ENCODE measurements around the gene KIF1A.

Gene KIF1A

GRCh38 chr2:240719676-240720545 is 100.1 kb downstream of the KIF1A start:
- DNase-seq (ENCODE audit: low read depth in 2 of 2) = no peak

GRCh38 chr2:240718896-240719490 is 101.0 kb downstream of the KIF1A start:
- no peak for DNase-seq (ENCODE audit: low read depth in 2 of 2)

DNA sequence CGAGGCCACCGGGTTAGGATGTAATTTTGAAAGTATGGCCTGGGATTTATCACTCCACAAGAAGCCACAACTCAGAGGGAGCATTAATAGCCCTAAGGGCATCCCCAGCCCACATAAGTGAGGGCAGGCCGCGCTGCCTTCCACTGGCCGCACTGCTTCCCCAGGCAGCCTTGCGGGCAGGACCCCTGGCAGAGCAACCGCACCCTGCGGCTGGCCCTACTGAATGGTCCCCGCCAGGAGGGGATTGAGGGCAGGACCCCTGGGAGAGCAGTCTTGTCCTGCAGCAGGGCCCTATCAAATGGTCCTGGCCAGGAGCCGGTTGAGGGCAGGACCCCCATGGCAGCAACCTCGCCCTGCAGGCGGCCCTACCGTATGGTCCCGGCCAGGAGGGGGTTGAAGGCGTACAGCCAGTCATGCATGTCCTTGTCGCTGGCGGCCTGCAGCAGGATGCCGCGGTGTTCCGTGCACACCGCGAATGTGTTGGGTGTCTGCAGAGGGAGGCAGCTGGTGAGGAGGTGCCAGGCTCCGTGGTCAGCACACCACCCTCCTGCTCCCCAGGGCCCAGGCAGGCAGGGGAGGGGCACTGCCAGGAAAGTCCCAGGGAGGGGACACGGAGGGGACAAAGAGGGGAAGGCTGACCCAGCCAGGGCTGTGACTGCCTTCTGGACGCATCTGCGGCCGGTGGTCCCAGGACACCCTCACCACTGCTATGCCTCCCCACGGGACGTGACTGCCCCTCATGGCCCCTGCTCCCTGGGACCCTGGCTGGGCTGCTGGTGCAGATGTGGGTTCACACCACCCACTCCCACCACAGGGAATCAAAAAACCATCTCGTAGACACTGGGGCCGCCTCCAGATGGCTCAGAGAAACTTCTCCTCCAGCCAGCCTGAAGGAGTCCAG is 102.1 kb downstream of the KIF1A start:
- no peak for DNase-seq (ENCODE audit: low read depth in 2 of 2)

DNA sequence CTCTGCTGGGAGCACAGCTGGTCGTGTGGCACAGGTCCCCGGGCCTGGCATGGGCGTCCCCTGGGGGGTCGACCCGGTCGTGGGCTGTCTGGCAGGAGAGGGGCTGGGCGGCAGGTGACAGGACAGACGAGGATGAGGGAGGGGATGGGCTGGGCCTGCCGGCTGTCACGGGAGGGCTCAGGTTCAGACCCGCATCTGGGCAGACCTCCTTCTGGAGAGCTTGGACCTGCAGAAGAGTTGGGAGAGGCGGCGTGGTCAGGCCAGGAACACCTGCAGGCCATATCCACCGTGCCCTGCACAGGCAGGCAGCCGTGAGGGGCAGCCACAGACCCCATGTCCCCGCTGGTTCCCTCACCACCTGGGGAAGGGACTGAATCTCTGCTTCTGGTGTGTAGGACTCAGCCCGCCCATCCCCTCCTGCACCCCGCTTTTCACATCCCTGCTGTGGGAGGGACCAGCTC is 102.8 kb downstream of the KIF1A start:
- no peak for DNase-seq (ENCODE audit: low read depth in 2 of 2)

DNA sequence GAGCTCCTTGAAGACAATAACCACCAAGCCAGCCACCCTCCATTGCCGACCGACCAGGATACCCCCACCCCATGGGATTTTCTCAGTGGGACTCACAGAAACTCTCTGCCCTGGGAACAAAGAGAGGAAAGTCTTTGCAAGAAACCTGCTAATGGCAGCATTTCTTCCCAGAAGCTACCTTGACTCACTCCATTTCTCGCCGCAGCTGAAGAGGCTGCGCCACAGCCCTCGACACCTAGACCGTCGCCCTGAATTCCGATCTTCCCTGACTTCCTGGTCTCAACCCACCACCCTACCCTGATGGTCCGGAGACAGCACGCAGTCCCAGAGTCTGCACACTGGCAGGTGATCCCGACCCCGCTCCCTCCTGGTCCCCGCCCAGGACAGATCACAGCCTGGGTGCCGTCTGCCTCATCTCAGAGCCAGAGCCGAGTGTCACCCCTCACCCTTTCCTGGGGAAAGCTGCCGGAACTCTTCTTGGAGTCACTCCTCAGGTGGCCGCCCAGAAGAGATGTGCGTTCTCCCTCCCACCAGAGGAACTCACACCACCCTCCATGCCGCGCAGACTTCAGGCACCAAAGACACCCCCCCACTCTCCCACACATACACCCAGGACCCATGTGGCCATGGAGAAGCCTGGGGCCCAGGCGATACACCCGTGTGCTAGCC is 103.8 kb downstream of the KIF1A start:
- no peak for DNase-seq (ENCODE audit: low read depth in 2 of 2)

DNA sequence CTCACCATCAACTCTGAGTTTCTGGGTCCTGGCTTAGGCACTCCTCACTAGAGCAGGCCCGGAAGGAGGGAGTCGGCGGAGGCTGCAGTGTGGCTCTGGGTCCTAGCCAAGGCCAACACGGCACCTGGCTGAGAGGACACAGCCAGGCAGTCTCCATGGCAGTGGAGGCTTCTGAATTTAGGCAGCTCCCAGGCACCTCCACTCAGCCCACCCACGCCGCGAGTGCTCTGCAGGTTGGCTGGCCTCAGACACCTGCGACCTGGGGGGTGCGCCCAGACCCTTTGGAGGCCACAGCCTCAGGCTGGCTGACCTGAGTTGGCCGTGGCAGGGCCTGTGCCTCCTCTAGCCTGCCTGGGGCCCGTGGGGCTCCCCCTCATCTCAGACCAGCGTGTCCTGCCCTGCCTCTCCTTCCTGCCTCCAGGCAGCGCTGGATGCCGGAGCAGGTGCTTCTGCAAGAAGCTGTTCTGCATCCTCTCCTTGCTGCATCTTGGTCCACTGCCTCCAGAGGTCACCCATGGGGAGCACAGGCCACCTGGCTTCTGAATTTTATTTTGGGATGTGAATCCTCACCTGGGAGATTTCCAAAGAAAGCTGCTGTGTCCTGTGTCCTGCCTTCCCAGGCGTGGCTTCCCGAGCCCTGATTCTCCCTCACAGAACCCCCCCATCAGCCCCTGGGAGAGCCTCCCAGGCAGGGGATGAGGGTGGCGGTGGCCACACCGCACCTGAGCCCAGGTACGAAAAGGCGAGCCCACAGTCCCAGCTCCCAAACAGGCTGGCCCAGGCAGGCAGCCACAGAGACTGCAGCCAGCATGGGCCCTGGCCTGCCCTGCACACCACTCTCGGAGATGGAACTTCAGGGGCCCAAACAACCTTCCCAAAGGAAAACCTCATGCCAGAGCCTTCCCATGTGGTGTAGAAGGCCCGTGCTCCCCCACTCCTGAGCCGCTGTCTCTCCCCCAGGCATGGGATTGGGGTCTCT is 105.0 kb downstream of the KIF1A start:
- no peak for DNase-seq (ENCODE audit: low read depth in 2 of 2)

- DNase-seq (ENCODE audit: low read depth in 2 of 2) = no peak
Measured at GRCh38 chr2:240713928-240714746, 105.9 kb downstream of the KIF1A start.

DNA sequence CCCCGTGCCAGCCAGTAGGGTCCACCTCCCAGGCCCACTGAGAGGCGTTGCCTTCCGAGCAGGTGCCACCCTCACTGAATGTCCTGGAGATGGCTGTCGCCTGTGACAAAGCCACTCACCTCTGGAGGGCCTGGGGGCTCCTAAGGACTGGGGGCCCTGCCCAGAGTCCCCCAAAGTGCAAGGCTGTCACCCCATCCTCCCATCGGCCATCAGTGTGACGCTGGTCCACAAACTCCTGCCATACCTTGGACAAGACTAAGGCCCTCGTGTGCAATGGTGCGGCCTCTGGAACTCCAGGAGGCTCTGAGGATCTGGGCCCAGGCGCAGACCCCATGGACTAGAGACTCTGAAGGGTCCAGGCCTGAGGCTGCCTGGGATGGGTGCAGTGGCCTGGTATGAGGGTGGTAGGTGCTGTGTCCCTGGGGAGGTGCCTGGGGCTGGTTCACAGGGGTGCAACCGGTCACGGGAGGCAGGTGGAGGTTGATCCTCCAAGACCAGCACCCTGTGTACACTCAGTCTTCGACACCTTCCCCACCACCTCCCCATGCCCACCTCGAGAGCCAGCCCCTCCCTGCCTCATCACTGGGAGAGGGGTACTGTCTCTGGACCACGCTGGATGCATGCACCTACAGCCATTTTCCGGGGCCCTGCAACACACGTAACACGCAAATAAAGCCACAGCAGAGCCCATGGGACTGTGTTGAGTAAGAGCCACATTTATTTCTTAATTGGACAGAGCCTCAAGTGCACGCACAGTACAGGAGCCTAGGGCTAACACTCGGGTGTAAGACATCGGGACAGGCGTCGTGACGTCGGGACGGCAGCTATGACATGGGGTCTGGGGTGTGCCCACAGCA is 106.7 kb downstream of the KIF1A start:
- DNase-seq (ENCODE audit: low read depth in 2 of 2) = no peak

DNA sequence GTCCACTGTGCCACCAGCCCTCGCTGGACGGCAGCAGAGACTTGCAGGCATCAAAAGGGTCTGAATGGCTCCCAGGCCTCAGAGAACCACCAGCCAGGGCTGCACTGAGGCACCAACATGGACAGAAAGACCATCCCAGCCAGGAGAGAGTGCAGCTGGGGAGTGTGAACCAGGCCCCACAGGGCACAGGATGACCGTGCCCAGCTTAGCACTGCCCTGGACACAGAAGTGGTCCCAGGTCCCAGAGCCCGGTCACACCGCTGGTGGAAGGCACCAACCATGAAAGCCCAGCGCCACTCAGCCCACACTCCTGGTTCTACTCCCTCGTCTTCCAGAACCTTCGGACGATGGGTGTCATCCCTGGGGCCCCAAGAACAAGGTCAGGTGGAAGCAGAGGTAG is 107.9 kb downstream of the KIF1A start:
- no peak for DNase-seq (ENCODE audit: low read depth in 2 of 2)

GRCh38 chr2:240711701-240712100 is 108.3 kb downstream of the KIF1A start:
- no peak for DNase-seq (ENCODE audit: low read depth in 2 of 2)

DNA sequence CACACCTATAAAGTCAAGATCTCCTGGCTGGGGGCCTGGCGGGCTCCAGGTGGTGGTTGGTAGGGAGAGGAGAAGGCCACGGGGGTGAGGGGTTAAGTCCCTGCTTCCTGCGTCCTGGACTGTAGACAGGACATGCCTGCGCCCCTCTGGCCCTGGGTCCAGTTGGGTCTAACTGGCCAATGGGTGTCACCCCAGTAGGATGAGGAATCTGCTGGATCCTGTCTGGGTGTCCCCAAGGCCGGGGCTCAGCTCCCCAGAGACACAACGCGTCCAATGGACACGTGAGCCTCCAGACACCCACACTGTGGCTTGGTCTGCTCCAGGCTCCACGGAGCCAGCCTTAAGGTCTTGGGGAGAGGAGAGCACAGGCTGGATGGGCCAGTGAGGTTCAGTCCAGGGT is 108.7 kb downstream of the KIF1A start:
- DNase-seq (ENCODE audit: low read depth in 2 of 2) = no peak

DNA sequence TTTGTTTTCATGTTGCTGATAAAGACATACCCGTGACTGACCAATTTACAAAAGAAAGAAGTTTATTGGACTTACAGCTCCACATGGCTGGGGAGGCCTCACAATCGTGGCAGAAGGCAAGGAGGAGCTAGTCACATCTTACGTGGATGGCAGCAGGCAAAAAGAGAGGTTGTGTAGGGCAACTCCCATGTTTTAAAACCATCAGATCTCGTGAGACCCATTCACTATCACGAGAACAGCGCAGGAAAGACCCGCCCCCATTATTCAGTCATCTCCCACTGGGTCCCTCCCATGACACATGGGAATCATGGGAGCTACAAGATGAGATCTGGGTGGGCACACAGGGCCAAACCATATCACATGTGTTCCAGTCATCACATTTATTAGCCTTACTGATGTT is 111.6 kb downstream of the KIF1A start:
- no peak for DNase-seq (ENCODE audit: low read depth in 2 of 2)

GRCh38 chr2:240707821-240708220 is 112.2 kb downstream of the KIF1A start:
- DNase-seq (ENCODE audit: low read depth in 2 of 2) = no peak

DNA sequence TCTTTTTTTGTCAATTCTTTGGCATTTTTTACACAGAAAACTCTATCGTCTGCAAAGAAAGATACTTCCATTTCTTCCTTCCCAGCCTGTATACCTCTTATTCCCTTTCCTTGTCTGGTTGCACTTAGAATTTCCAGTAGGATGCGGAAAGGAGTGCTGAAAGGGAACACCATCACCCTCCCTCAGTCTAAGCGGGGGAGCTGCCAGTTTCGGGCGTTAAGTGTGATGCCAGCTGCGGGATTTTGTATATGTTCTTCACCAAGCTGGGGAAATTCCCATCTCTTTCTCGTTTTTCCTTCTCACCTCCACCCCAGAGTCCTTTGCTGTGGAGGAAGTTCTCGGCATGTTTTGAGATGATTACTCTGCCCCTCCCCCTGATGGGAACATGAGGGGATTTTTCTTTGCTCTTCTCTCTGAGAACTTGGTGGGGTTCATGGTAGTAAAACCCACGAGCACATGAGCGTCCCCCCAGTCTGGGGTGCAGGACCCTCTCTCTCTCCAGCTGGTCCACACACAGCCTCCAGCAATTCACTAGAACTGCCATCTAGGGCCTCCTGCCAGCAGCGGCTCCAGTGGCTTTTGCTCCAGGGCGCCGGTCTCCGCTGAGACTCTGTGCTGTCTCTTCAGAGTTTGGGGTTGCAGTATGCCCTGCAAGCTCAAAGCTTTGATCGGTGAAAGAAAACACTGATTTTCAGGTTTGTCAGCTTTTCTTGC is 112.8 kb downstream of the KIF1A start:
- DNase-seq (ENCODE audit: low read depth in 2 of 2) = no peak

DNA sequence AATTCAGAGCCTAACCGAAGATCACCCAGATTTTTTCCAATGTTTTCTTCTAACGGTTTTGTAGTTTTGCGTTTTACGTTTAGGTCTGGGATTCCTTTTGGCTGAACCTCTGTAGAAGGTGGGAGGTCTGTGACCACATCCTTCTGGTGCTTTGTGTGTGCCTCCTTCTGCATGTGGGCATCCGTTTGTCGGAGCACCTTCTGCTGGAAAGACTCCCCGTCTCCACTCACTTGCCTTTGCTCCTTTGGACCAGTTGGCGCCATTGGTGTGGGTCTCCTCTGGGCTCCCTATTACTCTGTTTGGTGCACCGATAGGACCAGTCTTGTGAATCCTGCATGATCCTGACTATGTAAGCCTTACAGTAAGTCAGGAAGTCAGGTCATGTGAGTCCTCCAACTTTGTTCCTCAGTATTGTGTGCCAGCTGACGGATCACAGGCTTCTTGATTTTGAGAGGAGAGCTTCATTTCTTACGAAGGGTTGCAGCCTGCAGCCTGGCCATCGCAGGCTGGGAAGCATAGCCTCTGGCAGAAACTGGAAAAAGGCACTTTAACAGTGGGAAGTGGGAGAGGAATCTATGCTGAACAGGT is 114.7 kb downstream of the KIF1A start:
- DNase-seq (ENCODE audit: low read depth in 2 of 2) = no peak

GRCh38 chr2:240704651-240705050 is 115.4 kb downstream of the KIF1A start:
- DNase-seq (ENCODE audit: low read depth in 2 of 2) = no peak

Data from stimulated activated CD8-positive, alpha-beta memory T cell treated with anti-CD3 and anti-CD28 coated beads, Interleukin-2, amount 100 ng/mL, for 1 hour (primary cell).